MCF 10A (cell line): ENCODE measurements around the gene LMAN1. TPM values are rescaled to one million over a fixed set of nuclear protein-coding genes. Genes with fewer than 3 reads are reported as not detected.
A peak's percentile ranks its signal among the peaks of the same experiment; 100 is the strongest.

Experiments used
- BruUV-seq: library from RNA; stranded (reverse); fragments of 400-500 nt; replicated peaks from 2 replicates; lab custom pipeline; 2021; lab: Mats Ljungman, UMichigan
- CTCF ChIA-PET: fragments of 300-600 bp; sonication (Branson Sonifier 250); formaldehyde crosslinking; extraction: SDS; loops from one replicate; lab custom pipeline; 2021; ENCODE audit warnings: antibody characterized with exemption, inconsistent platforms; lab: Yijun Ruan, JAX
- POLR2A ChIA-PET: fragments of 300-600, 350-650 bp; sonication (Branson Sonifier 250); formaldehyde crosslinking; extraction: SDS; loops from one replicate; lab custom pipeline; 2020; ENCODE audit warnings: antibody characterized with exemption, inconsistent platforms; lab: Yijun Ruan, JAX
- DNase-seq: peaks from one replicate; pipeline ENCODE4 v3.0.0-alpha.2; 2018; ENCODE audit not compliant: unreplicated experiment
- H3K27ac Mint-ChIP-seq: one replicate; pipeline ENCODE4 v1.8.0; 2022; ENCODE audit warnings: mild to moderate bottlenecking, low read depth, mixed read lengths; ENCODE audit not compliant: unreplicated experiment
- H3K27me3 Mint-ChIP-seq: one replicate; pipeline ENCODE4 v1.8.0; 2022; ENCODE audit warnings: mixed read lengths; ENCODE audit not compliant: insufficient read depth, unreplicated experiment
- H3K36me3 Mint-ChIP-seq: one replicate; pipeline ENCODE4 v1.8.0; 2022; ENCODE audit warnings: mild to moderate bottlenecking, moderate library complexity, mixed read lengths; ENCODE audit not compliant: insufficient read depth, unreplicated experiment
- H3K4me1 Mint-ChIP-seq: one replicate; pipeline ENCODE4 v1.8.0; 2022; ENCODE audit warnings: mixed read lengths; ENCODE audit not compliant: insufficient read depth, unreplicated experiment
- H3K4me3 Mint-ChIP-seq: one replicate; pipeline ENCODE4 v1.8.0; 2022; ENCODE audit warnings: mild to moderate bottlenecking, moderate library complexity, mixed read lengths; ENCODE audit not compliant: unreplicated experiment
- H3K9me3 Mint-ChIP-seq: one replicate; pipeline ENCODE4 v1.8.0; 2022; ENCODE audit warnings: mixed read lengths; ENCODE audit not compliant: unreplicated experiment
- CTCF ChIP-seq: fragments of 200-600 bp; IDR thresholded peaks from one replicate; pipeline ENCODE4 v1.8.0; 2022; ENCODE audit warnings: antibody characterized with exemption, mild to moderate bottlenecking; ENCODE audit not compliant: unreplicated experiment
- intact Hi-C: fragments of 100-400 bp; cut with micrococcal nuclease; formaldehyde crosslinking; loops from 2 replicates; pipeline ENCODE4 v1.14.1; 2022
- total RNA-seq: library from RNA; stranded (reverse); gene quantifications from 2 replicates; pipeline ENCODE4 v1.2.3, GENCODE V29; 2022

Gene LMAN1
- total RNA-seq, 1 experiment from 2014 or later: 168 TPM

- CTCF ChIA-PET: interaction anchor here (0.6 to 1.4 kb wide), 5 partner anchors 48 to 578 kb away, joined by 3 to 5 read pairs (median 3); no protein-coding TSS in a partner anchor
- intact Hi-C loops: no loop called here
- no peak for DNase-seq
- no peak for TF ChIP-seq CTCF
- no peaks in the 10 kb centered on the region for H3K9me3 Mint-ChIP-seq
- peak overlapping the region; percentile 92 for H3K27ac Mint-ChIP-seq
- no TSS peak for BruUV-seq
- H3K36me3 Mint-ChIP-seq: peaks cover 21% of the 10 kb centered on the region
- peak overlapping the region; percentile 81 for H3K4me3 Mint-ChIP-seq
- peaks cover 2% of the 10 kb centered on the region for H3K27me3 Mint-ChIP-seq
- POLR2A ChIA-PET: interaction anchor here (0.7 to 2.7 kb wide), 3 partner anchors 11 to 533 kb away, joined by 3 to 10 read pairs (median 5); no protein-coding TSS in a partner anchor
- H3K4me1 Mint-ChIP-seq: peaks cover 11% of the 10 kb centered on the region
Measured at GRCh38 chr18:59358414-59358711, 702 bp downstream of the LMAN1 start.

- Mint-ChIP-seq H3K9me3 (no peaks in the 10 kb centered on the region), H3K4me3 (peak overlapping the region; percentile 81), H3K27me3 (no peaks in the 10 kb centered on the region), H3K36me3 (peaks cover 25% of the 10 kb centered on the region), H3K27ac (peak overlapping the region; percentile 92), H3K4me1 (peaks cover 11% of the 10 kb centered on the region)
- POLR2A ChIA-PET: interaction anchor here (1.1 to 2.7 kb wide), 2 partner anchors 10 to 44 kb away, joined by 5 to 10 read pairs; no protein-coding TSS in a partner anchor
- no peak for TF ChIP-seq CTCF
- intact Hi-C loops: no loop called here
- BruUV-seq: TSS peak; percentile 45
- peak; percentile 68 for DNase-seq
- CTCF ChIA-PET: interaction anchor here (0.6 to 0.9 kb wide), 3 partner anchors 48 to 464 kb away, joined by 3 to 4 read pairs (median 3); no protein-coding TSS in a partner anchor
Measured at GRCh38 chr18:59357928-59358327, 1.1 kb downstream of the LMAN1 start.

- no peak for TF ChIP-seq CTCF
- no TSS peak for BruUV-seq
- Mint-ChIP-seq H3K36me3 (peaks cover 56% of the 10 kb centered on the region), H3K4me1 (peaks cover 11% of the 10 kb centered on the region), H3K27ac (no peak overlapping the region), H3K9me3 (no peaks in the 10 kb centered on the region), H3K27me3 (no peaks in the 10 kb centered on the region), H3K4me3 (no peak overlapping the region)
- ChIA-PET CTCF (interaction anchor here (0.9 to 2.7 kb wide), 4 partner anchors 9 to 469 kb away, joined by 3 to 16 read pairs (median 5); no protein-coding TSS in a partner anchor), POLR2A (interaction anchor here (0.6 to 1.2 kb wide), 2 partner anchors 9 kb away, joined by 3 to 4 read pairs; no protein-coding TSS in a partner anchor)
- DNase-seq: no peak
- intact Hi-C loops: no loop called here
Measured at GRCh38 chr18:59354731-59355130, 4.3 kb downstream of the LMAN1 start.

GRCh38 chr18:59353079-59353680, 5.9 kb downstream of the LMAN1 start:
- Mint-ChIP-seq H3K9me3 (no peaks in the 10 kb centered on the region), H3K27ac (no peak overlapping the region), H3K36me3 (peaks cover 69% of the 10 kb centered on the region), H3K4me1 (peaks cover 11% of the 10 kb centered on the region), H3K27me3 (no peaks in the 10 kb centered on the region), H3K4me3 (no peak overlapping the region)
- CTCF ChIA-PET: interaction anchor here (1.2 to 2.7 kb wide), 2 partner anchors 45 to 49 kb away, joined by 6 to 15 read pairs; no protein-coding TSS in a partner anchor
- no peak for TF ChIP-seq CTCF
- peak; percentile 37 for DNase-seq
- POLR2A ChIA-PET: no interaction called here
- intact Hi-C loops: no loop called here
- no TSS peak for BruUV-seq
